ENCODE results near the gene CFAP251.

- TF ChIP-seq CTCF (optimal IDR thresholded peaks at IDR 0.05 in 1 of 3, IDR thresholded peaks at IDR 0.05 in 1 of 3, conservative IDR thresholded peaks at IDR 0.05 in 1 of 3; ENCODE audit: extremely low read depth in 1 of 3, insufficient read depth in 2 of 3, low read length in 3 of 3) (no peak), EZH2 (IDR thresholded peaks at IDR 0.05; ENCODE audit: low read length) (no peak)
Observed at GRCh38 chr12:122030424-122031035, 112.1 kb downstream of the CFAP251 start.
